ENCODE measurements around the gene E2F8. TPM values are rescaled to one million over a fixed set of nuclear protein-coding genes. Genes with fewer than 3 reads are reported as not detected.

Gene E2F8
- total and polyA plus RNA-seq, 3 experiments from 2014 or later: 0.16 to 16.5 (median 12.7) TPM

DNA sequence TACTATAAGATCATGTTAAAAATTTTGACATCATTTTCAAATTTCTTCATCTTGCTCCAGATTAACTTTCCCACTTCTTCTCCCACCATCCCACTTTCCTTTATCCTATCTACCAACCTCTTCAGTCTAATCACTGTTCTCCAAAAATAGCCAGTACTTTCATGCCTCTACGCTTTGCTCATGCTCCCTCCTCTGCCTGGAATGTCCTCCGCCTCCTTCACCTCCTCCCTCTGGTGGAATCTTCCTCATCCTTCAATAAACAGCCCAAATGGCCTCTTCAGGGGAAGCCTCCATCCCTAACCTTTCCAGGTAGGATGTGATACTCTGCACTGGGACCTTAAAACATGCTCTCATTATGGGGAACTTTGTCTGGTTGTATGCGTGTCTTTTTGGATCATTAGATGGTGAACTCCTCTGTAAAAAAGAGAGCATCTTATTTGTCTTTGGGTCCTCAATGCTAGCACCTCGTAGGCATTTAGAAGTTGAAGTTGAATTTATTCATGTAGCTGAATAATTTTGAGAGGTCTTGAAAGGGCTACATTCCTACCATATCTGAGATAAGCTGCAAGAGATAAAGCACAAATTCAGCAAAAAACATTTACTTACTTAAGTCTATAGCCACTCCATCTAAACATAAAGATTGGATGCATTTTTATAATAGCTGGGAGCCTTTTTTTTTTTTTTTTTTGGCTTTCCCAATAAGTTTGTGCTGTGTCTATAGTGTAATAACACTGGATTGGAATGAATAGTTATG is 31.0 kb downstream of the E2F8 start:
- H3K9me3 Mint-ChIP-seq: no peaks in the 10 kb centered on the region
- H3K4me3 ChIP-seq (ENCODE audit: low read length): no peak overlapping the region
- no peak overlapping the region for H3K27ac Mint-ChIP-seq
- H3K9me3 ChIP-seq (ENCODE audit: low read length): no peaks in the 10 kb centered on the region
- no peaks in the 10 kb centered on the region for H3K4me1 Mint-ChIP-seq
- H3K36me3 Mint-ChIP-seq: no peaks in the 10 kb centered on the region
- H3K27me3 ChIP-seq (ENCODE audit: insufficient read depth, low read length, poor library complexity, severe bottlenecking): no peaks in the 10 kb centered on the region
- H3K27ac ChIP-seq (ENCODE audit: low read depth, low read length): no peak overlapping the region
- peaks cover 10 to 55% of the 10 kb centered on the region in 2 donors for H3K27me3 Mint-ChIP-seq
- ChIA-PET CTCF (interaction anchor here (0.7 kb wide), 1 partner anchor 1159 kb away, joined by 3 read pairs; no protein-coding TSS in a partner anchor), POLR2A (no interaction called here)
- no peaks in the 10 kb centered on the region for H3K4me1 ChIP-seq (ENCODE audit: insufficient read depth, low read length)
- H3K36me3 ChIP-seq (ENCODE audit: insufficient read depth, low read length): no peaks in the 10 kb centered on the region
- H3K4me3 Mint-ChIP-seq: no peak overlapping the region
- DNase-seq: no peak

DNA sequence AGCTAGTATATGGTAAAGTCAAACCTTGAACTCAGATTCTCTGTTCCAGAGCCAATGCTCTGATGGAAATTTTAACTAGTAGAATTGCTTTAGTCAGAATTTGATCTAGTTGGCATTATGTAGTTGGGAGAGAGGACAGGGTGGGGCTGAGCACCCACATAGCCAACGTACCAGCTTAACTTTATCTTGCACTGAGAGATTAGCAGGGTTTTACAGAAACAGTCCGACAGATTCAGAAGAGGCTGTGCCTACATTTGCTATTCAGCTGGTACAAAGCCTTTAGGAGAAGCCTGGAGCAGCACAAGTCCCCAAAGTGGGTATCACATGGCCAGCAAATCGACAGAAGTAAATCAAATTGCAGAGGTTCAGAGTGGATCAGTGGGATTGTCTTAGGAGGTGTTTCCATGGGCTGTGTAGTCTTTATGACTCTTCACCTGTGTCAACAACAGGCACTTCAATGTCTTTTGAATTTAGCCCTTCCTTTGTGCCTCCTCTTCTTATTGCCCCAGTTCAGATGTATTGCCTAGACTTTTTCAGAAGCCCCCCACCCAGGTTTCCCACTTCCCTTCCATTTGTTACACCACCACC is 31.7 kb downstream of the E2F8 start:
- POLR2A ChIA-PET: no interaction called here
- Mint-ChIP-seq H3K27me3 (peaks cover 10 to 50% of the 10 kb centered on the region in 2 donors), H3K9me3 (no peaks in the 10 kb centered on the region)

DNA sequence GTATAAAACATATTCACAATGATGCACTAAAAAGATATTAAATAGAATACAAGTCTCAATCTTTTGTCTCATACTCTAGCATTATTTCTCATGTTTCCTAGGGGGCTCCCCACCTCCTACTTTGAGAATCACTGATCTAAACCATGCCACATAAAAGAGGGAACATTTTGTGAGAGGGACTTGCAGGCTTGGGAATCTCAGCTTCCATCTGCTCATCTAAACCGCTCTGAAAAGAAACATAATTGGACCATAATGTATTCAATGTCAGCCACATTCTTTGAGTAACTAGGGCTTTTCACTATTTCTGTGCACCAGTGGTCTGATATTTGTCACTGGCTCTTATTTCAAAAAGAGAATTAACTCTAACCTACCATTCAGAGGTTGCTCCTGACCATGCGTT is 32.6 kb downstream of the E2F8 start:
- Histone ChIP-seq H3K27me3 (ENCODE audit: insufficient read depth, low read length, poor library complexity, severe bottlenecking) (no peaks in the 10 kb centered on the region), H3K27ac (ENCODE audit: low read depth, low read length) (no peak overlapping the region), H3K9me3 (ENCODE audit: low read length) (no peaks in the 10 kb centered on the region), H3K4me3 (ENCODE audit: low read length) (no peak overlapping the region), H3K36me3 (ENCODE audit: insufficient read depth, low read length) (no peaks in the 10 kb centered on the region), H3K4me1 (ENCODE audit: insufficient read depth, low read length) (no peaks in the 10 kb centered on the region)
- H3K4me3 Mint-ChIP-seq: no peak overlapping the region
- H3K36me3 Mint-ChIP-seq: no peaks in the 10 kb centered on the region
- no peaks in the 10 kb centered on the region for H3K4me1 Mint-ChIP-seq
- no peak for DNase-seq
- H3K27me3 Mint-ChIP-seq: peaks cover 10 to 43% of the 10 kb centered on the region in 2 donors
- no peaks in the 10 kb centered on the region for H3K9me3 Mint-ChIP-seq
- H3K27ac Mint-ChIP-seq: no peak overlapping the region
- CTCF ChIA-PET: no interaction called here
- POLR2A ChIA-PET: no interaction called here

More for the DNA sequence above, 31.7 kb downstream of the E2F8 start:
- H3K27ac ChIP-seq (ENCODE audit: low read depth, low read length): no peak overlapping the region
- Mint-ChIP-seq H3K4me1 (no peaks in the 10 kb centered on the region), H3K27ac (no peak overlapping the region), H3K4me3 (no peak overlapping the region), H3K36me3 (no peaks in the 10 kb centered on the region)
- H3K9me3 ChIP-seq (ENCODE audit: low read length): no peaks in the 10 kb centered on the region
- H3K4me3 ChIP-seq (ENCODE audit: low read length): no peak overlapping the region
- no peaks in the 10 kb centered on the region for H3K27me3 ChIP-seq (ENCODE audit: insufficient read depth, low read length, poor library complexity, severe bottlenecking)
- CTCF ChIA-PET: no interaction called here
- no peaks in the 10 kb centered on the region for H3K36me3 ChIP-seq (ENCODE audit: insufficient read depth, low read length)
- no peaks in the 10 kb centered on the region for H3K4me1 ChIP-seq (ENCODE audit: insufficient read depth, low read length)
- no peak for DNase-seq

DNA sequence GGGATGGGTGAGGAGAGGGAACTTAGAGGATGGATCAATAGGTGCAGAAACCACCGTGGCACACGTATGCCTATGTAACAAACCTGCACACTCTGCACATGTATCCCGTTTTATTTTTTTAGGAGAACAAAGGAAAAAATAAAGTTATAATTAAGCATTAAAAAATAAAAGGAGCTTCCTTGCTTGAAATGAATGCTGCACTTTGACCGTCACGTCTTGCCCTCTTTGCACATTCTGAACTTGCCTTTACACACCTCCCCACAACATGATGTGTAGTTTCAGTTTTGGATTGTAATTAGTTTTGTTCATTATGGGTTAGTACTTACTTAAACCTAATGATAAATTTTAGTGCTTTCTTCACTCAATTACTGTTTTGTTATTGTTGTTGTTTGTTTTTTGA is 35.9 kb downstream of the E2F8 start:
- CTCF ChIA-PET: no interaction called here
- Histone ChIP-seq H3K27me3 (ENCODE audit: insufficient read depth, low read length, poor library complexity, severe bottlenecking) (no peaks in the 10 kb centered on the region), H3K9me3 (ENCODE audit: low read length) (no peaks in the 10 kb centered on the region), H3K4me1 (ENCODE audit: insufficient read depth, low read length) (no peaks in the 10 kb centered on the region), H3K4me3 (ENCODE audit: low read length) (no peak overlapping the region), H3K27ac (ENCODE audit: low read depth, low read length) (no peak overlapping the region), H3K36me3 (ENCODE audit: insufficient read depth, low read length) (no peaks in the 10 kb centered on the region)
- H3K4me3 Mint-ChIP-seq: no peak overlapping the region
- H3K27me3 Mint-ChIP-seq: peaks cover 7 to 32% of the 10 kb centered on the region in 2 donors
- POLR2A ChIA-PET: no interaction called here
- no peak overlapping the region for H3K27ac Mint-ChIP-seq
- H3K36me3 Mint-ChIP-seq: no peaks in the 10 kb centered on the region
- H3K4me1 Mint-ChIP-seq: no peaks in the 10 kb centered on the region
- DNase-seq: no peak
- H3K9me3 Mint-ChIP-seq: no peaks in the 10 kb centered on the region

DNA sequence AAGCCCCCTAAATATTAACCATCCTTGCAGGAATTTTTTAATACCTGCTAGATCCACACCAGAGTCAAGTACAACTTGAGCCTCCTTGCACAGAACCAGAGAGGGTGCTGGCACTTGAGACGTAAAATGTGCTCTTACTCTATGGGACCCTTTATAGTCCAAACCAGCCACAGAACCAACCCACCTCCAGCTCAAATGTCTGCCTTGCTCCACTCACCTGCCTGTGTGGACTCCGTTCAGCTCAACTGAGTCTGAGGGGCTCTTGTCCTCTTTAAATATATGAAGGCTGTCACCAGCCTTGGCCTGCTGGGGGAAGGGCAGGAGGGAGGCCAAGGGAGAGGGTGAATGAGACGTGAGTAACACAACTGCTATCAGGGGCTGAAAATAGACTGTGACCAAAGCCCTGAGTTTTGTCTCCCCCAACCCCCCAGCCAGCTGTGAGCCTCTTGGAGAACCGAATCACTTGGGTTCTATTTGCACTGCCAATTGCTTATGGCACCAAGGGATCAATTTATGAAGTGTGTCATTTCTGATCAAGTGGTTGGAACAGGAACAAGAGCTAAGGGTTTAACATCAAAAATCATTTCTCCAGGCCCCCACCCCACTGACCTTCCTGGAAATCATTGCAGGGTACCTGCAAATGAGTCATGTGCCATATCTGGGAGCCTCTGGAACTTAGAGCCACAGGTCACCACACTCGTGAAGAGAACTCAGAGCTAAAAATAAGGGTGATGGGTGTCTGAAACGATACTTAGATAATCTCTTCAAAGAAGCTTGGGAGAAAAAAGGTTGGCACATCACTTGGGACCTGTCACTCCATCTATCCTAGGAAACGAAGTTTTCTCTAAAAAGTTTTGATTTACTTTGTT is 38.8 kb downstream of the E2F8 start, which contains the start of gene CSRP3:
CSRP3 (minus strand) TSS at position 247 of the 869 bp plus-strand sequence. CDS start 9,535 bp downstream, outside the sequence.
- Mint-ChIP-seq H3K4me3 (no peak within 1 kb of the TSS), H3K27ac (no peak within 1 kb of the TSS), H3K27me3 (peaks cover 7 to 11% of the 10 kb centered on the region in 2 donors), H3K9me3 (no peaks in the 10 kb centered on the region), H3K36me3 (no peaks in the 10 kb centered on the region), H3K4me1 (no peaks in the 10 kb centered on the region)
- H3K9me3 ChIP-seq (ENCODE audit: low read length): no peaks in the 10 kb centered on the region
- H3K27ac ChIP-seq (ENCODE audit: low read depth, low read length): no peak within 1 kb of the TSS
- POLR2A ChIA-PET: no interaction called here
- no peak for DNase-seq
- CTCF ChIA-PET: no interaction called here
- no peaks in the 10 kb centered on the region for H3K27me3 ChIP-seq (ENCODE audit: insufficient read depth, low read length, poor library complexity, severe bottlenecking)
- no peak within 1 kb of the TSS for H3K4me3 ChIP-seq (ENCODE audit: low read length)
- H3K36me3 ChIP-seq (ENCODE audit: insufficient read depth, low read length): no peaks in the 10 kb centered on the region
- no peaks in the 10 kb centered on the region for H3K4me1 ChIP-seq (ENCODE audit: insufficient read depth, low read length)

DNA sequence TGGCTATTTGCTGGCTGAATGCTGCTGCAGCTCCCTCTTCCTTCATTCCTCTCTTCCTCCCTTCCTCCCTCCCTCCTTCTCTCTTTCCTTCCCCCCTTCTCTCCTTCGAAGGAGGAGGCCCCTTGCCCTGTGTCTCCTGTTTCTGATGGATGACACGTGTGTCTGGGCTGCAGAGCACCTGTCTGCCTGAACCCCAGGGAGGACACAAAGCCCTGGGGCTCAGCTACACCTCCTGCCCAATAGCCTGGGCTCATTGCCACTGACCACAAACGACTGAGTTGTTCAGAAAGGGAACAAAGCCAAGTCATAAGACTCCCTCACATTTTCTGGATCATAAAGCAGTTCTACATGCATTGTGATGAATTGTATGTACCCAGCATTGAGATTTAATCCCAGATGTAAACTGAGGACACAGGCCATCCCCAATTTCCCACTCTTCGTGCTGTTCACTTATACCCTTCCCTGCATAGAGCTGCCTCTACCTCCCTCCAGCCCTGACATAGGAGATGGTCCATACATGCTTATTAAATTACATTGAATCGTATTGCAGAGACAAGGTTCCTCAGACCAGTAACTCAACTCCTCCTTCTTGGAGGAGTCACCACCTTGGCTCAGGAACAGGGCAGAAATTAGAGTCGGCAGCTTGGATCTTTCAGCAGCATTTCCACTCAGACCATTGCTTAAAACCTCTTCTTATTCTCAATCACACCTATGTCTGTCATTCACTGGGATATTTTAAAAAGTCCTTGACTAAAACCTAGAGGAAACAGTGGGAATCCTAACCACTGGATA is 40.1 kb downstream of the E2F8 start:
- Histone ChIP-seq H3K4me3 (ENCODE audit: low read length) (no peak overlapping the region), H3K27me3 (ENCODE audit: insufficient read depth, low read length, poor library complexity, severe bottlenecking) (no peaks in the 10 kb centered on the region), H3K9me3 (ENCODE audit: low read length) (no peaks in the 10 kb centered on the region), H3K4me1 (ENCODE audit: insufficient read depth, low read length) (no peaks in the 10 kb centered on the region), H3K36me3 (ENCODE audit: insufficient read depth, low read length) (no peaks in the 10 kb centered on the region), H3K27ac (ENCODE audit: low read depth, low read length) (no peak overlapping the region)
- H3K27ac Mint-ChIP-seq: peak overlapping the region in 1 of 8 donors; percentile 54
- no peak for DNase-seq
- H3K4me1 Mint-ChIP-seq: no peaks in the 10 kb centered on the region
- CTCF ChIA-PET: no interaction called here
- H3K36me3 Mint-ChIP-seq: no peaks in the 10 kb centered on the region
- H3K9me3 Mint-ChIP-seq: no peaks in the 10 kb centered on the region
- POLR2A ChIA-PET: no interaction called here
- peaks cover 6 to 9% of the 10 kb centered on the region in 2 donors for H3K27me3 Mint-ChIP-seq
- no peak overlapping the region for H3K4me3 Mint-ChIP-seq

DNA sequence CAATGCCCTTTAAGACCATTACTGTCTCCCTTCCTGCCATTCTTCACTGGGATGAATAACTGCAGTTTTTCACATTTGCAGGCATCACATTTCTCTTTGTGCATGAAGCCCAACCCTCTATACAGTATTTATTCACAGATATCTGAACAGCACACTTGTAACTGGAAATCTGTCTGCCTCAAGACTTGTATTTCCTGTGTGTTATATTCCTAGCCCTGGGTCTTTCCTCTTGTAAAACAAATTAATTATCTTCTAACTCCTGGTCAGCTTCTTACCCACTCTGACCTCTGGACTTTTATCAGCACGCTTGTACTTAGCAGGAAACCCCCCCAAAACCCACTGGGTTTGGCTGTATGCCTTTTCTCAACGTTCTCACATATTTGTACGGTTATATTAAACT is 41.0 kb downstream of the E2F8 start:
- CTCF ChIA-PET: no interaction called here
- H3K9me3 Mint-ChIP-seq: no peaks in the 10 kb centered on the region

More for the DNA sequence above, 41.0 kb downstream of the E2F8 start:
- Histone ChIP-seq H3K36me3 (ENCODE audit: insufficient read depth, low read length) (no peaks in the 10 kb centered on the region), H3K4me3 (ENCODE audit: low read length) (no peak overlapping the region), H3K4me1 (ENCODE audit: insufficient read depth, low read length) (no peaks in the 10 kb centered on the region), H3K27ac (ENCODE audit: low read depth, low read length) (no peak overlapping the region), H3K9me3 (ENCODE audit: low read length) (no peaks in the 10 kb centered on the region), H3K27me3 (ENCODE audit: insufficient read depth, low read length, poor library complexity, severe bottlenecking) (no peaks in the 10 kb centered on the region)
- Mint-ChIP-seq H3K36me3 (no peaks in the 10 kb centered on the region), H3K4me1 (no peaks in the 10 kb centered on the region), H3K27ac (no peak overlapping the region), H3K27me3 (peaks cover 6 to 9% of the 10 kb centered on the region in 2 donors), H3K4me3 (no peak overlapping the region)
- DNase-seq: no peak
- POLR2A ChIA-PET: no interaction called here

All from CD8-positive, alpha-beta memory T cell (primary cell).